IMR-90 (cell line): ENCODE measurements around the gene CD81. TPM values are rescaled to one million over a fixed set of nuclear protein-coding genes. Genes with fewer than 3 reads are reported as not detected.

Experiments
- ATAC-seq: fragments of 200-7000 bp; cut with Tn5 transposase; 2 replicates; pipeline ENCODE4 v1.9.1; 2020; ENCODE audit warnings: low read depth, mild to moderate bottlenecking, moderate library complexity
- BruUV-seq: library from RNA; stranded (reverse); fragments of 400-500 nt; replicated peaks from 2 replicates; lab custom pipeline; 2021; lab: Mats Ljungman, UMichigan
- CTCF ChIA-PET: fragments of 300-600 bp; formaldehyde crosslinking; extraction: SDS; loops from one replicate; lab custom pipeline; 2021; ENCODE audit warnings: antibody characterized with exemption; lab: Yijun Ruan, JAX
- POLR2A ChIA-PET: fragments of 300-600 bp; sonication (Branson Sonifier 250); formaldehyde crosslinking; loops from one replicate; lab custom pipeline; 2022; ENCODE audit warnings: antibody characterized with exemption; ENCODE audit not compliant: unreplicated experiment; lab: Charles Lee
- DNase-seq: peaks from one replicate; pipeline ENCODE4 v3.0.0; 2013
- H2AFZ ChIP-seq: replicated peaks from 2 replicates; pipeline ENCODE3; 2013; ENCODE audit warnings: low read length, mild to moderate bottlenecking; ENCODE audit not compliant: poor library complexity
- H2AK5ac ChIP-seq: 2 replicates; pipeline ENCODE4 v1.6.1; 2013; ENCODE audit warnings: low read depth, low read length, inconsistent platforms
- H2AK9ac ChIP-seq: replicated peaks from 2 replicates; pipeline ENCODE3; 2013; ENCODE audit warnings: mild to moderate bottlenecking, low read depth, low read length, moderate library complexity; ENCODE audit not compliant: poor library complexity
- H2BK120ac ChIP-seq: 2 replicates; pipeline ENCODE4 v1.6.1; 2013; ENCODE audit warnings: low read depth, low read length, inconsistent platforms
- H2BK15ac ChIP-seq: 3 replicates; pipeline ENCODE4 v1.6.1; 2013; ENCODE audit warnings: low read depth, low read length, inconsistent platforms
- H2BK20ac ChIP-seq: 2 replicates; pipeline ENCODE4 v1.6.1; 2013; ENCODE audit warnings: low read depth, mild to moderate bottlenecking, inconsistent platforms, low read length, moderate library complexity
- H2BK5ac ChIP-seq: 2 replicates; pipeline ENCODE4 v1.6.1; 2013; ENCODE audit warnings: mild to moderate bottlenecking, low read depth, low read length, inconsistent platforms; ENCODE audit not compliant: poor library complexity, severe bottlenecking
- H3K14ac ChIP-seq: replicated peaks from 2 replicates; pipeline ENCODE4 v1.6.1; 2013; ENCODE audit warnings: low read depth, low read length, inconsistent platforms
- H3K18ac ChIP-seq: 2 replicates; pipeline ENCODE4 v1.6.1; 2013; ENCODE audit warnings: low read depth, low read length, control low read depth
- H3K23ac ChIP-seq: 2 replicates; pipeline ENCODE4 v1.6.1; 2013; ENCODE audit warnings: low read depth, low read length, inconsistent platforms
- H3K27ac ChIP-seq: 2 replicates; pipeline ENCODE4 v1.5.1; 2013; ENCODE audit warnings: mild to moderate bottlenecking, control low read depth, low read length; ENCODE audit not compliant: insufficient read depth
- H3K27me3 ChIP-seq: 2 replicates; pipeline ENCODE4 v1.6.1; 2013; ENCODE audit warnings: low read length; ENCODE audit not compliant: control insufficient read depth, insufficient read depth
- H3K36me3 ChIP-seq: 2 replicates; pipeline ENCODE4 v1.6.1; 2013; ENCODE audit warnings: low read length, mixed read lengths; ENCODE audit not compliant: control insufficient read depth, insufficient read depth
- H3K4ac ChIP-seq: 2 replicates; pipeline ENCODE4 v1.6.1; 2013; ENCODE audit warnings: low read depth, low read length, inconsistent platforms
- H3K4me1 ChIP-seq: 2 replicates; pipeline ENCODE4 v1.6.1; 2013; ENCODE audit warnings: low read length, mixed read lengths; ENCODE audit not compliant: control insufficient read depth, insufficient read depth
- H3K4me2 ChIP-seq: 2 replicates; pipeline ENCODE4 v1.6.1; 2013; ENCODE audit warnings: low read depth, mild to moderate bottlenecking, control low read depth, low read length, moderate library complexity
- H3K4me3 ChIP-seq: 2 replicates; pipeline ENCODE4 v1.5.1; 2013; ENCODE audit warnings: low read depth, mild to moderate bottlenecking, control low read depth, low read length, moderate library complexity; ENCODE audit not compliant: insufficient read depth
- H3K56ac ChIP-seq: 2 replicates; pipeline ENCODE4 v1.6.1; 2013; ENCODE audit warnings: low read length, inconsistent platforms; ENCODE audit not compliant: insufficient read depth; ENCODE audit errors: extremely low read depth
- H3K79me1 ChIP-seq, 2 experiments: 2 replicates each; pipeline ENCODE4 v1.6.1; 2013; ENCODE audit warnings: low read length in 2 of 2, inconsistent platforms in 1 of 2, low read depth in 1 of 2
- H3K9ac ChIP-seq: 2 replicates; pipeline ENCODE4 v1.6.1; 2013; ENCODE audit warnings: low read depth, low read length, control low read depth
- H3K9me1 ChIP-seq: 2 replicates; pipeline ENCODE4 v1.6.1; 2013; ENCODE audit warnings: low read length, inconsistent platforms; ENCODE audit not compliant: insufficient read depth
- H3K9me3 ChIP-seq: 2 replicates; pipeline ENCODE4 v1.6.1; 2013; ENCODE audit warnings: low read length; ENCODE audit not compliant: control insufficient read depth, insufficient read depth
- H4K20me1 ChIP-seq: 2 replicates; pipeline ENCODE4 v1.6.1; 2013; ENCODE audit warnings: low read length, inconsistent platforms; ENCODE audit not compliant: insufficient read depth
- H4K5ac ChIP-seq: 2 replicates; pipeline ENCODE4 v1.6.1; 2013; ENCODE audit warnings: mild to moderate bottlenecking, low read depth, low read length, control low read depth
- H4K8ac ChIP-seq, 2 experiments: 2 replicates each; pipeline ENCODE4 v1.6.1; 2013; ENCODE audit warnings: low read depth in 2 of 2, low read length in 2 of 2, control low read depth in 1 of 2, inconsistent platforms in 1 of 2
- H4K91ac ChIP-seq: 2 replicates; pipeline ENCODE4 v1.6.1; 2013; ENCODE audit warnings: low read depth, low read length, inconsistent platforms; ENCODE audit not compliant: insufficient read depth
- BHLHE40 ChIP-seq: fragments of 150-350 bp; IDR thresholded peaks from 2 replicates; pipeline ENCODE4 v1.6.1; 2016; ENCODE audit warnings: mild to moderate bottlenecking, low read depth, low read length
- CTCF ChIP-seq: conservative IDR thresholded peaks from 2 replicates; pipeline ENCODE4 v1.5.1; 2012; ENCODE audit warnings: mild to moderate bottlenecking, low read depth, low read length, improper control_type of control experiment
- ELK1 ChIP-seq: fragments of 150-350 bp; IDR thresholded peaks from 2 replicates; pipeline ENCODE4 v1.6.1; 2016; ENCODE audit warnings: low read depth, mild to moderate bottlenecking, low read length, moderate library complexity, borderline replicate concordance
- FOS ChIP-seq: fragments of 150-350 bp; IDR thresholded peaks from 2 replicates; pipeline ENCODE4 v1.6.1; 2016; ENCODE audit warnings: low read depth, low read length
- MAFK ChIP-seq: IDR thresholded peaks from 2 replicates; pipeline ENCODE4 v1.6.1; 2012; ENCODE audit warnings: low read depth, low read length, improper control_type of control experiment
- MAZ ChIP-seq: IDR thresholded peaks from 2 replicates; pipeline ENCODE4 v1.6.1; 2012; ENCODE audit warnings: low read depth, mild to moderate bottlenecking, low read length, improper control_type of control experiment, moderate library complexity, borderline replicate concordance
- MXI1 ChIP-seq: IDR thresholded peaks from 2 replicates; pipeline ENCODE4 v1.6.1; 2012; ENCODE audit warnings: low read depth, mild to moderate bottlenecking, low read length, moderate library complexity, borderline replicate concordance
- NFE2L2 ChIP-seq: fragments of 150-350 bp; IDR thresholded peaks from 2 replicates; pipeline ENCODE4 v1.6.1; 2016; ENCODE audit warnings: low read depth, mild to moderate bottlenecking, low read length
- POLR2A ChIP-seq: IDR thresholded peaks from 2 replicates; pipeline ENCODE4 v1.6.1; 2012; ENCODE audit warnings: mild to moderate bottlenecking, low read depth, low read length
- RAD21 ChIP-seq: IDR thresholded peaks from 2 replicates; pipeline ENCODE4 v1.6.1; 2012; ENCODE audit warnings: low read length, improper control_type of control experiment
- RCOR1 ChIP-seq: IDR thresholded peaks from 2 replicates; pipeline ENCODE4 v1.6.1; 2012; ENCODE audit warnings: mild to moderate bottlenecking, low read length, improper control_type of control experiment; ENCODE audit not compliant: insufficient replicate concordance
- RFX5 ChIP-seq: IDR thresholded peaks from 2 replicates; pipeline ENCODE4 v1.8.0; 2012; ENCODE audit warnings: low read depth, mild to moderate bottlenecking, low read length, moderate library complexity
- SMC3 ChIP-seq: fragments of 150-350 bp; IDR thresholded peaks from 2 replicates; pipeline ENCODE4 v1.6.1; 2016; ENCODE audit warnings: low read depth, mild to moderate bottlenecking, antibody characterized with exemption, low read length, moderate library complexity
- USF2 ChIP-seq: fragments of 150-350 bp; IDR thresholded peaks from 2 replicates; pipeline ENCODE4 v1.6.1; 2017; ENCODE audit warnings: mild to moderate bottlenecking, antibody characterized with exemption, low read length, low read depth
- WGBS, 2 experiments: methylation state at CpG; one replicate each; pipeline versions ENCODE4 v1.1.5 to v1.1.7; 2013; ENCODE audit warnings: missing lambda C conversion rate in 2 of 2; ENCODE audit not compliant: insufficient read length in 1 of 2; ENCODE audit errors: extremely low coverage in 2 of 2; 5-methylcytosine and 5-hydroxymethylcytosine counted together
- dilution Hi-C: fragments of 300-500 bp; cut with HindIII; formaldehyde crosslinking; loops from one replicate; pipeline ENCODE4 v1.14.3; 2018; ENCODE audit warnings: low sequenced_read_pairs; ENCODE audit not compliant: unreplicated experiment
- in situ Hi-C: fragments of 300-500 bp; cut with MboI; formaldehyde crosslinking; loops from 3 replicates; pipeline ENCODE4 v1.14.3; 2019; ENCODE audit warnings: low sequenced_read_pairs, inconsistent platforms, mixed read lengths
- intact Hi-C: fragments of 100-400 bp; cut with micrococcal nuclease; formaldehyde crosslinking; loops from 2 replicates; pipeline ENCODE4 v1.10.0; 2022
- polyA plus RNA-seq, 3 experiments: library from polyadenylated mRNA; depleted of rRNA; stranded (reverse); fragments of >200 nt; gene quantifications; 2 replicates each; pipeline ENCODE4 v1.2.3, GENCODE V29; 2012; ENCODE audit warnings: low replicate concordance in 1 of 3
- total RNA-seq: library from RNA; depleted of rRNA; stranded (reverse); fragments of >200 nt; gene quantifications from 2 replicates; pipeline ENCODE4 v1.2.3, GENCODE V29; 2012

Gene CD81
- total and polyA plus RNA-seq, 2 of the 4 experiments (the other 2 are of a cell fraction), result 159 to 689 TPM

- H3K23ac ChIP-seq, result no peak overlapping the region
- dilution Hi-C loops, result no loop called here
- no peak overlapping the region for H2BK5ac ChIP-seq
- no peak overlapping the region for H2BK20ac ChIP-seq
- no peak overlapping the region for H3K4ac ChIP-seq
- H3K9ac ChIP-seq, result no peak overlapping the region
- H2AK5ac ChIP-seq, result no peak overlapping the region
- H3K4me3 ChIP-seq, result no peak overlapping the region
- in situ Hi-C loops, result no loop called here
- no peak overlapping the region for H3K18ac ChIP-seq
- peaks cover 6% of the 10 kb centered on the region; the same call in 1 of the 2 replicates for H3K9me1 ChIP-seq
- no peak overlapping the region for H2AFZ ChIP-seq
- no peak overlapping the region for H3K27ac ChIP-seq
- POLR2A ChIA-PET, result no interaction called here
- H4K91ac ChIP-seq, result no peak overlapping the region
- H3K27me3 ChIP-seq, result peaks cover 5% of the 10 kb centered on the region; the same call in 1 of the 2 replicates
- H3K36me3 ChIP-seq, result no peaks in the 10 kb centered on the region
- no peak overlapping the region for H4K5ac ChIP-seq
- peaks cover 5% of the 10 kb centered on the region for H3K4me1 ChIP-seq
- intact Hi-C loops, result no loop called here
- DNase-seq (no peak), ATAC-seq (no peak)
- H3K79me1 ChIP-seq, result no peaks in the 10 kb centered on the region
- no peak for TF ChIP-seq RAD21
- TF ChIP-seq SMC3, result no peak
- no peak for TF ChIP-seq RCOR1
- no peak for TF ChIP-seq MAZ
- no peak for TF ChIP-seq MAFK
- TF ChIP-seq NFE2L2, result no peak
- TF ChIP-seq POLR2A, result no peak
- no peak for TF ChIP-seq ELK1
- TF ChIP-seq MXI1, result no peak
- TF ChIP-seq RFX5, result no peak
- TF ChIP-seq CTCF, result no peak
- TF ChIP-seq USF2, result no peak
- TF ChIP-seq FOS, result no peak
- TF ChIP-seq BHLHE40, result no peak
- no peak overlapping the region for H4K8ac ChIP-seq
- H3K14ac ChIP-seq, result no peak overlapping the region
- H4K20me1 ChIP-seq, result 0 out of 2 replicates have a peak, but pooled peaks cover 1% of the 10 kb centered on the region
- no peak overlapping the region for H3K4me2 ChIP-seq
- BruUV-seq, result no TSS peak
- 80% methylated on average over 10 of the region's 14 CpGs; no CpG with 5 or more reads in 1 of the 2 experiments for WGBS, 2 experiments
- no peak overlapping the region for H2BK120ac ChIP-seq
- no peak overlapping the region for H2BK15ac ChIP-seq
- CTCF ChIA-PET, result no interaction called here
- H3K56ac ChIP-seq, result no peak overlapping the region
- no peaks in the 10 kb centered on the region for H3K9me3 ChIP-seq
- H2AK9ac ChIP-seq, result no peak overlapping the region
These were observed 16.9 kb upstream of the CD81 start for GRCh38 chr11:2360081-2360642.
